Measurements from ENCODE around the gene FAM114A1. TPM values are rescaled to one million over a fixed set of nuclear protein-coding genes. Genes with fewer than 3 reads are reported as not detected.

Gene FAM114A1
- total RNA-seq, 1 donor from 2014 or later = 117 TPM

DNA sequence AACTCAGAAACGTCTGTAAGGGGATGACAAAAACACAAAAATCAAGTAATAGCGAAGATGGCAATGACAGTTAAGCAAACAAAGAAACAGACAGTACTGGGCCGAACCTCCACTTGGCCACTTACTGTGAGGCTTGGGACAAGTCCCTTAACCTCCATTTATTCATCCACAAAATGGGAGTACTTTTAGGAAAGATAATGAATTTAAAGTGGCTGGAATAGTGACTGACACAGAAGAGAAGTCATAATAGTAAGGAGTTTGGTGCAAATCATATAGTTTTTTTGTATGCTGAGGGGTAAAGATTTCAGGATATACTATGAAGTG lies 9.5 kb upstream of the FAM114A1 start:
- no peak for DNase-seq (ENCODE audit: low read depth, low spot score)

DNA sequence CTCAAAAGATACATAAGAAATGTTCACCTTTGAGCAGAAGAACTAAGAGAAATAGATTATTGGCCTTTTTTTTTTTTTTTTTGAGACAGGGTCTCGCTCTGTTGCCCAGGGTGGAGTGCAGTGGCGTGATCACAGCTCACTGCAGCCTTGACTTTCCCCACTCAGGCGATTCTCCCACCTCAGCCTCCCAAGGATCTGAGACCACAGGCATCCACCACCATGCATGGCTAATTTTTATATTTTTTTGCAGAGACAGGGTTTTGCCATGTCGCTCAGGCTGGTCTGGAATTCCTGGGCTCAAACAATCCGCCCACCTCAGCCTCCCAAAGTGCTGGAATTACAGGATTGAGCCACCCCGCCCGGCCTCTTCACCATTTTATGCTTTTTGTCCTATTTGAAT lies 8.1 kb upstream of the FAM114A1 start:
- no peak for DNase-seq (ENCODE audit: low read depth, low spot score)

DNA sequence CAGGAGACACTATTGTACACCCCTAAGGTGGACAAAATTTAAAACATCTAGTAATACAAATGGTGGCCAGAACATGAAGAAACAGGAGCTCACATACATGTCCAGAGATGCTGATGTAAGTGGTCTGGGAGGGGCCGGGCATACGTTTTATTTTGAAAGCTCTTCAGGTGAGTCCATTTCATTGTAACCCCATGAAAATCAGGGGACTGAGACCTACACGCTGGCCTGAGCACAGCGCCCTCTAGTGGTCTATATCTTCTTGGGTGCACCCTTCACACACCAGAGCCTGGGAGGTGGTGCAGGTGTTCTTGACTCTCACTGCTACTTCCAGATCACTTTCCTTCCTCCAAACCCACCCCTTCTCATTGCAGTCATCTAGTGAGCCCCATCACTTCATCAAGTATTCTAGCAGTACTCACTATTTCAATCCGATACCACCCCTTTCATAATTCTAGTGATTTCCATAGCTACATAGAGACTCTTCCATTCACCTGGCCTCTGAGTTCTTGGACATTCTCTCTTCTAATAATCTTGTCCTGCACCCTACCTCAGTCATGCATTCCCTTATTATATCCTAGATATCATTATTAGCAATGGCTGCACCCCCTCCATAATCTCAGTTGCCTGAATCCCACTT lies 6.7 kb upstream of the FAM114A1 start:
- no peak for DNase-seq (ENCODE audit: low read depth, low spot score)

- DNase-seq (ENCODE audit: low read depth, low spot score) = no peak
Observed at GRCh38 chr4:38861791-38862190, 5.8 kb upstream of the FAM114A1 start.

- no peak for DNase-seq (ENCODE audit: low read depth, low spot score)
Observed at GRCh38 chr4:38865445-38865844, 2.2 kb upstream of the FAM114A1 start.

GRCh38 chr4:38866973-38867477 lies 581 bp upstream of the FAM114A1 start:
- DNase-seq (ENCODE audit: low read depth, low spot score) = no peak

GRCh38 chr4:38868059-38868960 lies 704 bp downstream of the FAM114A1 start:
- DNase-seq (ENCODE audit: low read depth, low spot score) = no peak

DNA sequence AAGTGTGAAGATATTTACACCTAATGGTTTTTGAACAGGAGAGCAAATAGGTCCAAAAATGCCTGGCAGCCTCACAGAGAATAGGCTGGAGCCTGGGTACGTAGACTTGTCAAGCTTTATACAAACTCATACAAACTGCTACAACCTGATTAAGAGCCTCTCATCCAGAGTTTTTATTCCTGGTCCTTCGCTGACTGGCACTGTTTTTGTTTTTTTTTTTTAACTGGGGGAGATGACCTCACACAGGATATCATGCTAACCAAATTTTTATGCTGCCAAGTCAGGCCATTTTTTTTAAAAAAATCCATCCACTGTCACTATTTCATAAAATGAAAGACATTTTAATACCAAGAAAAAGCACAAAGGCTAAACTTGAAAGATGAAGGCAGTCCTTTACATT lies 1.9 kb downstream of the FAM114A1 start:
- no peak for DNase-seq (ENCODE audit: low read depth, low spot score)

GRCh38 chr4:38870098-38870808 lies 2.6 kb downstream of the FAM114A1 start:
- no peak for DNase-seq (ENCODE audit: low read depth, low spot score)

- no peak for DNase-seq (ENCODE audit: low read depth, low spot score)
Observed at GRCh38 chr4:38871593-38871992, 4.0 kb downstream of the FAM114A1 start.

DNA sequence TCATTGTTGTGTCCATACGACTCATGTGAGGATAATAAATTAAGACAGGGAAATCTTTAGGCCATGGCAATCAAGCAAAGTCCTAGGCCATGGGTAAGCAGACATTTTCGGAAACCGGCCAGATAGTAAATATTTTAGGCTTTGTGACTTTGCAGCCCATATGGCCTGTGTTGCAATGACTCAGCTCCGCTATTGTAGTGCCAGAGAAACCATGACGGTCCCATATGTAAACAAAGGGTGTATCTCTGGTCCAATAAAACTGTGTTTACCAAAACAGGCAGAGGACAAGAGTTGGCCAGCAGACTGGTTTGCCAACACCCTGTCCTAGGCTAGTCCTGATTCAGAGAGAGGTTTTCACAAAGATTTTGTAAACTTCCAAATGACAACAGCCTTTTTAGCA lies 5.0 kb downstream of the FAM114A1 start:
- no peak for DNase-seq (ENCODE audit: low read depth, low spot score)

DNA sequence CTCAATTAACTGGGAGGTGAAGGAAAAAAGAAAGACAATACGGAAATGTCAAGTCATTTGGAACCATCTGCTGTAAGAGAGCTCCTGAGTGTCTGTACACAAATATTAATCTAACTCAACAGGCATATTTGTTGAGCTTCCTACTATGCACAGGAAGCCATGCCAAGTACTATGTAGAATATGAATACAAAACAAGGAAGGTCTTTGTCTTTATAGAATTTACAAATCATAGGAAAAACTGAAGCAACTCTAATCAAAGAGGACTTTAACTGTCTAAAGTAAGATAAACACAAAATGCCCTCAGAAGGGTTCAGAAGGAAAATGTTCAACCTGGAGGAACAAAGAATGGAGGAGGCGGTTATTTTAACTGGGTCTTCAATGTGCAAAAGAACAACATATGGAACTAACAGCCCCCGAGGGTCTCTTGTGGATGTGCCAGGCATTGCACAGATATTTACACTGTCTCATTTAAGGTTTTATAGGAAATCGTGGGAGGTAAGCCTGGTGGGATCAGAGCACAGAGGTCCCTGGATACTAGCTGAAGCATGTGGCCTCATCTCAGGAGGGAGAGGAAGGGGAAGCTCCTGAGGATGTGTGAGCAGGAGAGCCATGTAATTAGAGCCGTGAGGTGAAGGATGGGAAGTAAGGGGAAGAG lies 5.8 kb downstream of the FAM114A1 start:
- DNase-seq (ENCODE audit: low read depth, low spot score) = no peak

GRCh38 chr4:38876636-38877035 lies 9.0 kb downstream of the FAM114A1 start:
- no peak for DNase-seq (ENCODE audit: low read depth, low spot score)

GRCh38 chr4:38884254-38884653 lies 16.6 kb downstream of the FAM114A1 start:
- DNase-seq (ENCODE audit: low read depth, low spot score) = no peak

- DNase-seq (ENCODE audit: low read depth, low spot score) = peak; percentile 68
Observed at GRCh38 chr4:38889143-38889542, 21.5 kb downstream of the FAM114A1 start.

GRCh38 chr4:38891051-38891983 lies 23.7 kb downstream of the FAM114A1 start:
- DNase-seq (ENCODE audit: low read depth, low spot score) = no peak

DNA sequence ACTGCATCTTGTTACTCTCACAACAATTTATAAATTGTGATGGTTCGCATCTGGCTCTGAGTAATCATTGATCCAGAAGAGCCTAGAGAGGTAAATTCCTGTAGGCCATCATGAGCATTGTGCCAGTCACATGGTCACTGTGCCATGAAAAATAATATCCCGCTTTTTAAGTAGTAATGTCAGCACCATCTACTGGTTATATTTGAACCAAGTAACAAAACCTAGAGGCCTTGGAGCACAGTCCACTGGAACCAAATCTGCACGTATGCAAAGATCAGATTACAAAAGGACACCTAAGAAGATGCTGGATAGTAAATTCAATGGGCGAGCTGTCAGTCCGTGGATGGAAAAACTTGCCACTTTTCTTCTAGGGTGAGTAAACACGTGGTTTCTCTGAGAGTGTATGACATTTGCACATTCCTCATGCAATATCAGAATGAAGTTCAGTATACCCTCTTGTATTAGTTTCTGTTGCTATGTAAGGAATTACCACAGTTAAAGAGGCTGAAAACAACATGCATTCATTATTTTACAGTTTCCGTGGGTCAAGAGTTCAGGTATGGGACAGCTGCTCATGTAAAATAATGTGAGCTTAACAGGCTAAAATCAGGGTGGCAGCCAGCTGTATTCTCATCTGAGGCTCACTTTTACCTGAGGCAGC lies 26.8 kb downstream of the FAM114A1 start:
- DNase-seq (ENCODE audit: low read depth, low spot score) = no peak

DNA sequence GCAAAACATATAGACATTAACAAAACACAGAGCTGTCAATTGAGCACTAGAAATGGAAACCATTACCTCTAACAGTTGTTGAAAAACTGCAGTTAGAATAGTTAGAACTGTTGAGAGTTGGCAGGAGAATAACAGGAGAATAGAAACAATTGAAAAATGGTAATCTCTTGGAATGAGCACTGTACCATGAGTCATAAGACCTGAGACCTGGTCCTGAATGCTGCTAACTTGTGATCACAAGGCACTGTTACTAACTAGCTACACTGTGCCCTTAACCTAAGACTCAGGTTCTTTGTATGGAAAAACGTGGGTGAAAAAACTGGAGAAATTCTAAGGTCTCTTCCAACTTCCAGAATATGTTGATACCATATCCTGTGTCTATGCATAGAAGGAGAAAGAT lies 29.3 kb downstream of the FAM114A1 start:
- DNase-seq (ENCODE audit: low read depth, low spot score) = no peak

DNA sequence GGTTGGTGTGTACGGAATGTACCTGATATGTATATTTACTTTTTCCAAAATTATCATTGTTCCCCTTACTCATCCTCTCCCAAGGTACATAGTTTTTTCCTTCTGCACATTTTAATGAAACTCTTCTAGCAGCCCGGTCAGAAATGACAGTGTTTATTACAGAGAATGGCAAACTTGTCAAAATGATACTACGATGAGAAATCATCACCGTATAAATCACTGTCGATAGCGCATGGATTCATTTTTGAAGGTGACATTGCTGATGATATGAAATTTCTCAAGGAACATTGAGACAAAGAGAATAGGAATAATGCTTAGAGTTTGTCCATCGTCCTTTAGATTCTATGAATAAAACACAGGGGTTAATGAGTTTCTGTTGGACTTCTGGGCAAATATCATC lies 30.6 kb downstream of the FAM114A1 start:
- no peak for DNase-seq (ENCODE audit: low read depth, low spot score)

DNA sequence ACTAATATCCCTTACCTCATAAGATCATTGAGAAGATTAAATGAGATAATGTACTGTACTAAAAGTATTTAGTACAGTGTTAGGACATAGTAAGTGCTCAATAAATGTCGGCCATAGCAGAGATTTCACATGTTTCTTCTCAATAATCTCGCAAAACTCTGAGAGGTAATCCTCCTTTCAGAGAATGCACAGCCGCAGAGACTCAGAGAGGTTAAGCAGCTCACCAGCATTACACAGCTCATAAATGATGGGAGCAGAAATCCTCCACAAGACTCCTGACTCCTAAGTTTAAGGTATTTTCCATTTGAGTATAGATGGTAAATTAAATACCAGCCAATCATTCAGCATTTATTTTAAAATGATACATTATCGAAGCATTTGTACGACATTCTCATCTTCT lies 34.6 kb downstream of the FAM114A1 start:
- no peak for DNase-seq (ENCODE audit: low read depth, low spot score)
